K562 treated with DMSO at 1 percent for 48 hours (cell line): ENCODE results near the gene HEPN1. TPM values are rescaled to one million over a fixed set of nuclear protein-coding genes. Genes with fewer than 3 reads are reported as not detected.

Experiments used
- total RNA-seq: library from RNA; unstranded; fragments of 300-600 nt; gene quantifications from 2 replicates; pipeline ENCODE4 v1.2.3, GENCODE V29; 2022; ENCODE audit warnings: low replicate concordance; ENCODE audit errors: extremely low read depth

Gene HEPN1
- total RNA-seq, result not detected in 2 replicates

DNA sequence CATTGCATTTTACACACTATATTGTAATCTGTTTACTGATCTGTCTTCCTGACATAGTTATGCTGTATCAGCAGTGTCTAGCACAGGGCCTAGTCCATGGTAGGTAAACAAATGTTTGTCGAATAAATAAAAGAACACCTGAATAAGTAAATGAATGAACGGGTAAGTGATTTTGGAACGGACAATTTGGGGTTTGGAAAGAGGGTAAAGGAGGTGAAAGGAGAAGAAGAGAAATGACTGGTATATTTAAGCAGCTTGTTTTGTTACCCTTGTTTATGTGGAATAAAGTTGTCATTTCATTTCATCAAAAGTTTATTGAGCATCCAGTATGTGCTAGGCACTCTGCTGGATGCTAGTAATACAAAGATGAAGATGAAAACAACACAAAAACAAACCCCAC is at the start of gene HEPN1:
HEPN1 (plus strand) TSS at position 301 of the 400 bp plus-strand sequence.

DNA sequence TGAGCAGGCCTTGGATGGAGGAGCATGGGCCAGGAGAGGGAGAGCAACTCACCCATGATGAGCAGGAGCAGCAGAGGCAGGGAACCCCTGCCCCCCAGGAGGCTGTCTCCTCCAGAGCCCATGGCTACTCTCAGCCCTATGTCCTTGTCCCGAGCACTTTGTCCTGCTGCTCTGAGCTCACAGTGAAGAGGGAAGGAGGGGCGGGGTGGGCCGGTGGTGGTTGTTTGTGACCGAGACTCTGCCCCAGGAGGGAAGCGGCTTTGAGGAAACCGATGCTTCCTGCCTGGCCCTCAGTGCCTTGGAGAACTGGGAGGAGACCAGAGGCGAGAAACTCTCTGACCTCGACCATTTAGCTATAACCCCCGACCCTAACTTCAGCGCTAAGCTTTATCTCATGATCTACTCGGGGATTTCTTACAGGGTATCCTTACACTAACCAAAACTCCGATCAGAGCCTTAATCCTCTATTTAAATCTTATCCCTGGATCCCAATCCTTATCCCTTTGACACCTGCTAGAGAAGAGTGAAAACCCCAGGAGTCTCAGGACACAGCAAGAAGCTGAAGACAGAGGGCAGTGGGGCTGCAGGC is 21.3 kb upstream of the HEPN1 start, which contains the start of gene ROBO4:
ROBO4 (minus strand) TSS at position 192 of the 589 bp plus-strand sequence; CDS start at position 122, 70 bp downstream.

DNA sequence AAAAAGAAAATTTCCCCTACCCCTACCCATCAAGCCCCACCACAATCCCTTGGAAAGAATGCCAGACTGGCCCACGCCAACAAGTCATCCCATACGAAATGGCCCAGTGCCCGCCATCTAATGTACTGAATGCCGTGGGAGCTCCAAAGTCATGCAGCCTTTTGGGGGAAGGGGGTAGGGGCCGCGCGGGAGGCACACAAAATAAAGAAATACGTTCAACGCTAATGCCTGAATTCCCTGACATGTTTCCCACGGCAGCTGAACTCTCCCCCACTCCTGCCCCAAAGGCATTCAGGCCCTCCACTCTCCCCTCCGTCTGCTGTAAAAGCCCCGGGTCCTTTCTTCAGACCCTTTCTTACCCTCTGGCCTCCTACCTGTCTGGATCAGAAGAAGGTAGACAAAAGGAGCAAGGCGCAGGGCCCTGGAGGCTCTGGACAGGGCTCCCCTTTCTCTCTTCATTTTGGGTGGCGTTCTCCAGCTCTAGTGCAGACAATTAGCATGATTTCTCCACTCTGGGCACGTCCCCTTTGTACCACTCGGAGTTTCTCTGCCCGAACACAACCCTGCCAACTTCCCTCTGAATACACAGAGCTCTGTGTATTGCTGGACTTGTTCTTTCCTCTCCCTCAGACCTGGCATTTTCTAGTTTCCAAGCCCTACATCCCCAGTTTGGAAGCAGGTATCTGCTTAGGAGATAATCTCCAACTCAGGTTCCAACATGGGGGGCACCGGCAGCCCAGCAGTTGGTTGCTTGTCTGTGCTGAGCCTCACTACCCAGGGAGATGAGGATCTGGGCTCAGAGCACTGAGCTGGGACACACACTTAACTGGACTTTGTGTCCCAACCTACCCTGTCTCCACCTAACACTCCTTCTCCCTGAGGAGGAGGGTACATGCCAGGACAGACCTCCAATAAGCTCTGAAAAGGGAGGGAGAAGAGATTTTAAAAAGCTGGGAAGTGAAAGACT is 16.8 kb downstream of the HEPN1 start, which contains the start of gene HEPACAM:
HEPACAM (minus strand) TSS at position 500 of the 967 bp plus-strand sequence; CDS start at position 459, 41 bp downstream.

DNA sequence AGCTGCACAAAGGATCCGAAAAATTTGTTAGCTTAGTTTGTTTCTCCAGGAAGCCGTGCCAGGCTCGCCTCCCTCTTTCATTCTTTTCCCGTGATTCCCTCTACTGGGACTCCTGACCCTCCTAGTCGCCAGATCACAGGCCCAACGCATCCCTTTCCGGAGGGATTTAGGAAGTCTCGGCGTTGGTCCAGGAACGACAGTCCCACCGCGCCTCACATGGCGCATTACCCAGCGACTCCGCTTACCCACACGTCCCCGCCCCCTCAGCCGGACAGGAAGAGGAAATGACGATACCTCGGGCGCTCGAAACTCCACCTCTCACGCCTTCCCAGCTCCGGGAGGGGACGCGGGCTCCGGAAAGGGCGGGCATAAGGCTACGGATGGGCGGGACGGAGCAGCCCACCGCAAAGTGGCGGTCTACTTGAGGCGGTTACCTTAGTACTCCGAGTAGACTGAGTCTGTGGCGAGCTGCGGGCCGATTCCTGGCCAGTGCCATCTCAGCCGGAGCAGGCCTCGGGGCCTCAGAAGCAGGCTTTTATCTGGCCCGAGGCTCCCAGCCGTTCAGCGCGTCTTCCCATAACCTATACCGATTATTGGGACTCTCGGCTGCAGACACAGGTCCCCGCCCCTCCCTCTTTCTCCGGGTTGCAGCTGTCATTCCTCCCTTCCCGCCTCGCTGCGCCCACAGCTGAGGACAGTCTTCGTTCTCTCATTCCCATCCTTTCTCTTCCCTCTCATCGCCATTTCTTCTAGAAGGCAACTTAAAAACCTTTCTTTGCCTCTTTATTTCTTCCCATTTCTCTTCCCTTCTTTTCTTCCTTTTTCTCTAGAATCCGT is 34.9 kb downstream of the HEPN1 start, which contains the start of gene CCDC15:
CCDC15 (plus strand) TSS at position 450 of the 837 bp plus-strand sequence. CDS start 531 bp downstream, outside the sequence.

Other genes with a start within 250 kb of the HEPN1 start
- 203 TPM in 1 of 2 replicates, not detected in the other for gene SIAE, start 245.5 kb upstream of the HEPN1 start, total RNA-seq
- gene SPA17, start 245.3 kb upstream of the HEPN1 start, total RNA-seq, result not detected in 2 replicates
- not detected in 2 replicates for gene NRGN, start 179.3 kb upstream of the HEPN1 start, total RNA-seq
- not detected in 2 replicates for gene VSIG2, start 167.0 kb upstream of the HEPN1 start, total RNA-seq
- not detected in 2 replicates for gene ESAM, start 157.0 kb upstream of the HEPN1 start, total RNA-seq
- not detected in 2 replicates for gene MSANTD2, start 118.8 kb upstream of the HEPN1 start, total RNA-seq
- not detected in 2 replicates for gene ROBO3, start 53.8 kb upstream of the HEPN1 start, total RNA-seq
- gene ROBO4, start 21.4 kb upstream of the HEPN1 start, total RNA-seq, result not detected in 2 replicates
- not detected in 2 replicates for gene HEPACAM, start 16.8 kb downstream of the HEPN1 start, total RNA-seq
- not detected in 2 replicates for gene CCDC15, start 35.0 kb downstream of the HEPN1 start, total RNA-seq
- not detected in 2 replicates for gene SLC37A2, start 144.1 kb downstream of the HEPN1 start, total RNA-seq
- not detected in 2 replicates for gene TMEM218, start 192.4 kb downstream of the HEPN1 start, total RNA-seq
- not detected in 2 replicates for gene PKNOX2, start 245.5 kb downstream of the HEPN1 start, total RNA-seq